ENCODE data around the gene DSCAML1. TPM values are rescaled to one million over a fixed set of nuclear protein-coding genes. Genes with fewer than 3 reads are reported as not detected.

Gene DSCAML1
- total RNA-seq, 2 donors from 2014 or later: 0.21 to 0.92 TPM

Other genes starting within 250 kb of the DSCAML1 start
- 1 to 10 TPM in 1 of 2 donors, not detected in 1; 1.3 TPM for gene FXYD2, start 27.5 kb upstream of the DSCAML1 start, total RNA-seq
- gene FXYD6, start 79.4 kb upstream of the DSCAML1 start, total RNA-seq: under 1 TPM in 1 of 2 donors, not detected in 1; 0.62 TPM
- gene TMPRSS13, start 132.2 kb upstream of the DSCAML1 start, total RNA-seq: 1 to 10 TPM; 2.0 to 2.4 TPM
- gene IL10RA, start 189.2 kb upstream of the DSCAML1 start, total RNA-seq: 100 to 1,000 TPM; 262 to 274 TPM

Data from T-helper 17 cell (primary cell).